GM13977 (cell line): ENCODE data around the gene HAUS6.
"Not testable (repeated sequence)": the region's sequence is repeated elsewhere in the genome, so short reads cannot be mapped to it uniquely, and the experiment has no call there.

ENCODE experiments used
- DNase-seq: peaks from one replicate; pipeline ENCODE4 v3.0.0; 2012; ENCODE audit warnings: low spot score
- in situ Hi-C: fragments of 300-500 bp; cut with MboI; formaldehyde crosslinking; loops from one replicate; pipeline ENCODE4 v1.12.0; 2022; ENCODE audit warnings: low sequenced_read_pairs, low pct_unique_long_range_greater_than_20kb, mixed read lengths, inconsistent platforms; ENCODE audit not compliant: unreplicated experiment
- TF ChIP-seq, protein P1 (sequence below): IDR thresholded peaks from 2 replicates; pipeline ENCODE4 v1.5.1; 2012; ENCODE audit warnings: mild to moderate bottlenecking, control low read depth; ENCODE audit not compliant: insufficient read depth; ENCODE audit errors: extremely low read depth, missing control alignments

The HAUS6 gene

GRCh38 chr9:19104515-19105282, 2.0 kb upstream of the HAUS6 start:
- in situ Hi-C loops = no loop called here
- no peak for DNase-seq
- TF ChIP-seq, protein P1, sequence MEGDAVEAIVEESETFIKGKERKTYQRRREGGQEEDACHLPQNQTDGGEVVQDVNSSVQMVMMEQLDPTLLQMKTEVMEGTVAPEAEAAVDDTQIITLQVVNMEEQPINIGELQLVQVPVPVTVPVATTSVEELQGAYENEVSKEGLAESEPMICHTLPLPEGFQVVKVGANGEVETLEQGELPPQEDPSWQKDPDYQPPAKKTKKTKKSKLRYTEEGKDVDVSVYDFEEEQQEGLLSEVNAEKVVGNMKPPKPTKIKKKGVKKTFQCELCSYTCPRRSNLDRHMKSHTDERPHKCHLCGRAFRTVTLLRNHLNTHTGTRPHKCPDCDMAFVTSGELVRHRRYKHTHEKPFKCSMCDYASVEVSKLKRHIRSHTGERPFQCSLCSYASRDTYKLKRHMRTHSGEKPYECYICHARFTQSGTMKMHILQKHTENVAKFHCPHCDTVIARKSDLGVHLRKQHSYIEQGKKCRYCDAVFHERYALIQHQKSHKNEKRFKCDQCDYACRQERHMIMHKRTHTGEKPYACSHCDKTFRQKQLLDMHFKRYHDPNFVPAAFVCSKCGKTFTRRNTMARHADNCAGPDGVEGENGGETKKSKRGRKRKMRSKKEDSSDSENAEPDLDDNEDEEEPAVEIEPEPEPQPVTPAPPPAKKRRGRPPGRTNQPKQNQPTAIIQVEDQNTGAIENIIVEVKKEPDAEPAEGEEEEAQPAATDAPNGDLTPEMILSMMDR = no peak

- in situ Hi-C loops = no loop called here
- TF ChIP-seq, protein P1 = no peak
- peak; percentile 26 for DNase-seq
Measured at GRCh38 chr9:19102181-19102630, 498 bp downstream of the HAUS6 start.

GRCh38 chr9:19101203-19101602, 1.5 kb downstream of the HAUS6 start:
- in situ Hi-C loops = no loop called here
- TF ChIP-seq, protein P1 = no peak
- no peak for DNase-seq

DNA sequence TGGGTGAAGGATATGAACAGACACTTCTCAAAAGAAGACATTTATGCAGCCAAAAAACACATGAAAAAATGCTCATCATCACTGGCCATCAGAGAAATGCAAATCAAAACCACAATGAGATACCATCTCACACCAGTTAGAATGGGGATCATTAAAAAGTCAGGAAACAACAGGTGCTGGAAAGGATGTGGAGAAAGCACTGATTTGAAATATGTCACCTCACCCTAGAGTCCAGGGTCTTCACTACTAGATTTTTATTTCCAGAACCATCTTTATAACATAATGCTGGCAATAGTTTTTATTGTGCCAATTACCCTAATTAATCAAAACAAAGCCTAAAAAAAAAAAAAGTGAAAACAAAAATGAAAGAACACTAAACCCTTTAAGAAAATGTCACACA, 5.3 kb downstream of the HAUS6 start:
- DNase-seq, in situ Hi-C loops: not testable (repeated sequence)

GRCh38 chr9:19087106-19088000, 15.4 kb downstream of the HAUS6 start:
- TF ChIP-seq, protein P1 = no peak
- no peak for DNase-seq
- in situ Hi-C loops = loop anchor here (10.0 kb wide), 1 partner anchor 367 kb away; no protein-coding TSS in a partner anchor

DNA sequence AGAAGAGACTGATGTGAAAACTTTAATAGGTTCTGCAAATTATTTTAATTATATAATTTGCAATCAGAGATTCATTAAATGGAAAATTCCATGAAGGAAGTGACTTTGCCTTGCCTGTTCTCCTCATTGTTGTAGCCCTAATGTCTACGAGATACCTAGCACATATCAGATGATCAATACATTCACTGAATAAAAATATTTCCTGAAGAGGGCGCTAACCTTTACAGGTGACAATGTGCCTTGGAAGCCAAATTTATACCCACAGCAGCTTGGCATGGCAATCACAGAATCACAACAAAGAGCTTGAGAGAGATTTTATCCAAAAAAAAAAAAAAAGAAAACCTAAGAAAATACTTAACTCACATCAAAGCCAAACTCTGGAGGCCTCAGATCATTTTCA, 17.4 kb downstream of the HAUS6 start:
- in situ Hi-C loops = loop anchor here (10.0 kb wide), 1 partner anchor 370 kb away; no protein-coding TSS in a partner anchor
- peak; percentile 38 for DNase-seq
- TF ChIP-seq, protein P1 = peak; percentile 33
